HepG2 (cell line): Measurements from ENCODE around the gene IL6ST. TPM values are rescaled to one million over a fixed set of nuclear protein-coding genes. Genes with fewer than 3 reads are reported as not detected.

ENCODE experiments used
- CAMTA2 ChIP-seq: sonication (generic); formaldehyde crosslinking; IDR thresholded peaks from 2 replicates; pipeline ENCODE4 v1.4.0; 2020; ENCODE audit warnings: mild to moderate bottlenecking, missing genetic modification reagents, borderline replicate concordance
- MYNN ChIP-seq: sonication (generic); formaldehyde crosslinking; IDR thresholded peaks from 2 replicates; pipeline ENCODE4 v1.4.0; 2020; ENCODE audit warnings: mild to moderate bottlenecking, low read depth, missing genetic modification reagents
- PAWR ChIP-seq: sonication (generic); formaldehyde crosslinking; IDR thresholded peaks from 2 replicates; pipeline ENCODE4 v1.4.0; 2020; ENCODE audit warnings: missing genetic modification reagents, mild to moderate bottlenecking, borderline replicate concordance
- SIN3B ChIP-seq: fragments of 150-350 bp; IDR thresholded peaks from 2 replicates; pipeline ENCODE4 v1.6.1; 2014; ENCODE audit warnings: low read length
- SNRNP70 ChIP-seq: fragments of 200-400 bp; formaldehyde crosslinking; IDR thresholded peaks from 2 replicates; pipeline ENCODE4 v1.6.1; 2017; ENCODE audit warnings: mild to moderate bottlenecking, low read depth, low read length, moderate library complexity
- SOX5 ChIP-seq: IDR thresholded peaks from 2 replicates; pipeline ENCODE4 v1.6.1; 2016; ENCODE audit warnings: borderline replicate concordance
- ZBTB42 ChIP-seq: sonication (generic); formaldehyde crosslinking; IDR thresholded peaks from 2 replicates; pipeline ENCODE4 v1.5.0; 2020; ENCODE audit warnings: mild to moderate bottlenecking, missing genetic modification reagents
- ZFX ChIP-seq: sonication (generic); formaldehyde crosslinking; IDR thresholded peaks from 2 replicates; pipeline ENCODE4 v1.4.0; 2020; ENCODE audit warnings: mild to moderate bottlenecking, low read depth, missing genetic modification reagents, moderate library complexity
- ZNF326 ChIP-seq: sonication (generic); formaldehyde crosslinking; IDR thresholded peaks from 2 replicates; pipeline ENCODE4 v1.4.0; 2020; ENCODE audit warnings: missing genetic modification reagents, borderline replicate concordance
- ZNF547 ChIP-seq: sonication (generic); formaldehyde crosslinking; IDR thresholded peaks from 2 replicates; pipeline ENCODE4 v1.5.1; 2020; ENCODE audit warnings: mild to moderate bottlenecking, missing genetic modification reagents
- ZSCAN9 ChIP-seq: IDR thresholded peaks from 2 replicates; pipeline ENCODE4 v1.6.1; 2016; ENCODE audit warnings: borderline replicate concordance
- polyA plus RNA-seq, 8 experiments: library from polyadenylated mRNA; depleted of rRNA in 3 of 8; stranded (reverse) in 7 of 8; unstranded in 1 of 8; fragments of >200 nt; fragmentation: Illumina TruSeq in 4 of 8; extraction: Trizol in 4 of 8; gene quantifications; 2 replicates each; pipeline versions ENCODE4 v1.2.1 to v1.2.3, GENCODE V29; 2011 to 2016; ENCODE audit warnings: low read depth in 4 of 8, missing spikeins in 1 of 8, mixed read lengths in 1 of 8; ENCODE audit not compliant: insufficient read depth in 1 of 8
- total RNA-seq, 5 experiments: library from RNA; depleted of rRNA; stranded (reverse); fragments of >200 nt; fragmentation: Illumina TruSeq; extraction: Trizol; gene quantifications; 2 replicates each; pipeline ENCODE4 v1.2.3, GENCODE V29; 2016; ENCODE audit warnings: low read depth in 1 of 5
- TF ChIP-seq, protein P1 (sequence below): sonication (generic); formaldehyde crosslinking; IDR thresholded peaks from 2 replicates; pipeline ENCODE4 v1.8.0; 2022; ENCODE audit warnings: missing genetic modification reagents, mild to moderate bottlenecking, moderate library complexity, borderline replicate concordance
- TF ChIP-seq, protein P2 (sequence below): sonication (generic); formaldehyde crosslinking; IDR thresholded peaks from 2 replicates; pipeline ENCODE4 v1.9.0; 2021; ENCODE audit warnings: missing genetic modification reagents, borderline replicate concordance
- TF ChIP-seq, protein P3 (sequence below): sonication (generic); formaldehyde crosslinking; IDR thresholded peaks from 2 replicates; pipeline ENCODE4 v1.4.0; 2020; ENCODE audit warnings: missing genetic modification reagents
- TF ChIP-seq, protein P4 (sequence below): sonication (generic); formaldehyde crosslinking; IDR thresholded peaks from 2 replicates; pipeline ENCODE4 v1.5.0; 2020; ENCODE audit warnings: missing genetic modification reagents
- TF ChIP-seq, protein P5 (sequence below): IDR thresholded peaks from 2 replicates; pipeline ENCODE4 v1.6.1; 2016; ENCODE audit warnings: low read depth, missing genetic modification reagents, missing compliant biosample characterization

Gene IL6ST
- total and polyA plus RNA-seq, 2 of the 13 experiments (the other 11 are each of a cell fraction or from before 2014, with no cell fraction given): 66.6 to 166 TPM

DNA sequence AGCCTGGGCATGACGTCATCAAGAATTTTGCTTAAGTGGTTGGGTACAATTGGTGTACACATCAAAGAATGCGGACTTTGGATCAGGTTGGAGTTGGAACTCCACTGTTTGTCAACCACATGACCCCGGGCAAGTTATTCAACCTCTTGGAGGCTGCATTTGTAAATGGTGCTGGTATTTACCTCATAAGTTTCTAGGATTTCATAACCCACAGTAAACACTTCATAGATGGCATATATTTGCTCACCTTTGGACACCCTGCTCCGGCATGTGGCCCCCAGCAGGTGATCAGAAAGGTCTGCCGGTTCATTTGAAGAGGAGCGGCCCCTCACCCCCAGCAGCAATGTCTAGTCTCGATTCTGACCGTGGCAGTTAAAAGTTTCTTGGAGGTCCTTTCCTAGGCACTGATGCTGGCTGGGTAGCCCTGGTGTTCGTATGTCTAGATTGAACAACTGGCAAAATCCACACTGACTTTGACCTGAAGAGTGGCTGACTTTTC lies 60.6 kb downstream of the IL6ST start (continued):
- TF ChIP-seq, protein P1, sequence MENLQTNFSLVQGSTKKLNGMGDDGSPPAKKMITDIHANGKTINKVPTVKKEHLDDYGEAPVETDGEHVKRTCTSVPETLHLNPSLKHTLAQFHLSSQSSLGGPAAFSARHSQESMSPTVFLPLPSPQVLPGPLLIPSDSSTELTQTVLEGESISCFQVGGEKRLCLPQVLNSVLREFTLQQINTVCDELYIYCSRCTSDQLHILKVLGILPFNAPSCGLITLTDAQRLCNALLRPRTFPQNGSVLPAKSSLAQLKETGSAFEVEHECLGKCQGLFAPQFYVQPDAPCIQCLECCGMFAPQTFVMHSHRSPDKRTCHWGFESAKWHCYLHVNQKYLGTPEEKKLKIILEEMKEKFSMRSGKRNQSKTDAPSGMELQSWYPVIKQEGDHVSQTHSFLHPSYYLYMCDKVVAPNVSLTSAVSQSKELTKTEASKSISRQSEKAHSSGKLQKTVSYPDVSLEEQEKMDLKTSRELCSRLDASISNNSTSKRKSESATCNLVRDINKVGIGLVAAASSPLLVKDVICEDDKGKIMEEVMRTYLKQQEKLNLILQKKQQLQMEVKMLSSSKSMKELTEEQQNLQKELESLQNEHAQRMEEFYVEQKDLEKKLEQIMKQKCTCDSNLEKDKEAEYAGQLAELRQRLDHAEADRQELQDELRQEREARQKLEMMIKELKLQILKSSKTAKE (CRISPR knock-in tag): peak; percentile 98
- TF ChIP-seq PAWR: no peak
- TF ChIP-seq SIN3B: 0 out of 2 replicates have a peak, but pooled peaks have one; percentile 24
- TF ChIP-seq ZFX: no peak
- TF ChIP-seq, protein P2, sequence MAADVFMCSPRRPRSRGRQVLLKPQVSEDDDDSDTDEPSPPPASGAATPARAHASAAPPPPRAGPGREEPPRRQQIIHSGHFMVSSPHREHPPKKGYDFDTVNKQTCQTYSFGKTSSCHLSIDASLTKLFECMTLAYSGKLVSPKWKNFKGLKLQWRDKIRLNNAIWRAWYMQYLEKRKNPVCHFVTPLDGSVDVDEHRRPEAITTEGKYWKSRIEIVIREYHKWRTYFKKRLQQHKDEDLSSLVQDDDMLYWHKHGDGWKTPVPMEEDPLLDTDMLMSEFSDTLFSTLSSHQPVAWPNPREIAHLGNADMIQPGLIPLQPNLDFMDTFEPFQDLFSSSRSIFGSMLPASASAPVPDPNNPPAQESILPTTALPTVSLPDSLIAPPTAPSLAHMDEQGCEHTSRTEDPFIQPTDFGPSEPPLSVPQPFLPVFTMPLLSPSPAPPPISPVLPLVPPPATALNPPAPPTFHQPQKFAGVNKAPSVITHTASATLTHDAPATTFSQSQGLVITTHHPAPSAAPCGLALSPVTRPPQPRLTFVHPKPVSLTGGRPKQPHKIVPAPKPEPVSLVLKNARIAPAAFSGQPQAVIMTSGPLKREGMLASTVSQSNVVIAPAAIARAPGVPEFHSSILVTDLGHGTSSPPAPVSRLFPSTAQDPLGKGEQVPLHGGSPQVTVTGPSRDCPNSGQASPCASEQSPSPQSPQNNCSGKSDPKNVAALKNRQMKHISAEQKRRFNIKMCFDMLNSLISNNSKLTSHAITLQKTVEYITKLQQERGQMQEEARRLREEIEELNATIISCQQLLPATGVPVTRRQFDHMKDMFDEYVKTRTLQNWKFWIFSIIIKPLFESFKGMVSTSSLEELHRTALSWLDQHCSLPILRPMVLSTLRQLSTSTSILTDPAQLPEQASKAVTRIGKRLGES (CRISPR knock-in tag): peak; percentile 57
- peak; percentile 94 for TF ChIP-seq SOX5
- TF ChIP-seq SNRNP70: no peak
- TF ChIP-seq, protein P3, sequence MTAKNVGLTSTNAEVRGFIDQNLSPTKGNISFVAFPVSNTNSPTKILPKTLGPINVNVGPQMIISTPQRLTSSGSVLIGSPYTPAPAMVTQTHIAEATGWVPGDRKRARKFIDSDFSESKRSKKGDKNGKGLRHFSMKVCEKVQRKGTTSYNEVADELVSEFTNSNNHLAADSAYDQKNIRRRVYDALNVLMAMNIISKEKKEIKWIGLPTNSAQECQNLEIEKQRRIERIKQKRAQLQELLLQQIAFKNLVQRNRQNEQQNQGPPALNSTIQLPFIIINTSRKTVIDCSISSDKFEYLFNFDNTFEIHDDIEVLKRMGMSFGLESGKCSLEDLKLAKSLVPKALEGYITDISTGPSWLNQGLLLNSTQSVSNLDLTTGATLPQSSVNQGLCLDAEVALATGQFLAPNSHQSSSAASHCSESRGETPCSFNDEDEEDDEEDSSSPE (CRISPR knock-in tag): no peak; the same call in 1 of the 2 replicates
- TF ChIP-seq, protein P4, sequence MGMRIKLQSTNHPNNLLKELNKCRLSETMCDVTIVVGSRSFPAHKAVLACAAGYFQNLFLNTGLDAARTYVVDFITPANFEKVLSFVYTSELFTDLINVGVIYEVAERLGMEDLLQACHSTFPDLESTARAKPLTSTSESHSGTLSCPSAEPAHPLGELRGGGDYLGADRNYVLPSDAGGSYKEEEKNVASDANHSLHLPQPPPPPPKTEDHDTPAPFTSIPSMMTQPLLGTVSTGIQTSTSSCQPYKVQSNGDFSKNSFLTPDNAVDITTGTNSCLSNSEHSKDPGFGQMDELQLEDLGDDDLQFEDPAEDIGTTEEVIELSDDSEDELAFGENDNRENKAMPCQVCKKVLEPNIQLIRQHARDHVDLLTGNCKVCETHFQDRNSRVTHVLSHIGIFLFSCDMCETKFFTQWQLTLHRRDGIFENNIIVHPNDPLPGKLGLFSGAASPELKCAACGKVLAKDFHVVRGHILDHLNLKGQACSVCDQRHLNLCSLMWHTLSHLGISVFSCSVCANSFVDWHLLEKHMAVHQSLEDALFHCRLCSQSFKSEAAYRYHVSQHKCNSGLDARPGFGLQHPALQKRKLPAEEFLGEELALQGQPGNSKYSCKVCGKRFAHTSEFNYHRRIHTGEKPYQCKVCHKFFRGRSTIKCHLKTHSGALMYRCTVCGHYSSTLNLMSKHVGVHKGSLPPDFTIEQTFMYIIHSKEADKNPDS (CRISPR knock-in tag): no peak
- no peak for TF ChIP-seq ZNF326 (CRISPR knock-in tag)
- peak; percentile 86 for TF ChIP-seq ZSCAN9
- no peak for TF ChIP-seq CAMTA2 (CRISPR knock-in tag)
- TF ChIP-seq ZBTB42 (CRISPR knock-in tag): no peak
- TF ChIP-seq ZNF547: peak; percentile 76
- TF ChIP-seq, protein P5, sequence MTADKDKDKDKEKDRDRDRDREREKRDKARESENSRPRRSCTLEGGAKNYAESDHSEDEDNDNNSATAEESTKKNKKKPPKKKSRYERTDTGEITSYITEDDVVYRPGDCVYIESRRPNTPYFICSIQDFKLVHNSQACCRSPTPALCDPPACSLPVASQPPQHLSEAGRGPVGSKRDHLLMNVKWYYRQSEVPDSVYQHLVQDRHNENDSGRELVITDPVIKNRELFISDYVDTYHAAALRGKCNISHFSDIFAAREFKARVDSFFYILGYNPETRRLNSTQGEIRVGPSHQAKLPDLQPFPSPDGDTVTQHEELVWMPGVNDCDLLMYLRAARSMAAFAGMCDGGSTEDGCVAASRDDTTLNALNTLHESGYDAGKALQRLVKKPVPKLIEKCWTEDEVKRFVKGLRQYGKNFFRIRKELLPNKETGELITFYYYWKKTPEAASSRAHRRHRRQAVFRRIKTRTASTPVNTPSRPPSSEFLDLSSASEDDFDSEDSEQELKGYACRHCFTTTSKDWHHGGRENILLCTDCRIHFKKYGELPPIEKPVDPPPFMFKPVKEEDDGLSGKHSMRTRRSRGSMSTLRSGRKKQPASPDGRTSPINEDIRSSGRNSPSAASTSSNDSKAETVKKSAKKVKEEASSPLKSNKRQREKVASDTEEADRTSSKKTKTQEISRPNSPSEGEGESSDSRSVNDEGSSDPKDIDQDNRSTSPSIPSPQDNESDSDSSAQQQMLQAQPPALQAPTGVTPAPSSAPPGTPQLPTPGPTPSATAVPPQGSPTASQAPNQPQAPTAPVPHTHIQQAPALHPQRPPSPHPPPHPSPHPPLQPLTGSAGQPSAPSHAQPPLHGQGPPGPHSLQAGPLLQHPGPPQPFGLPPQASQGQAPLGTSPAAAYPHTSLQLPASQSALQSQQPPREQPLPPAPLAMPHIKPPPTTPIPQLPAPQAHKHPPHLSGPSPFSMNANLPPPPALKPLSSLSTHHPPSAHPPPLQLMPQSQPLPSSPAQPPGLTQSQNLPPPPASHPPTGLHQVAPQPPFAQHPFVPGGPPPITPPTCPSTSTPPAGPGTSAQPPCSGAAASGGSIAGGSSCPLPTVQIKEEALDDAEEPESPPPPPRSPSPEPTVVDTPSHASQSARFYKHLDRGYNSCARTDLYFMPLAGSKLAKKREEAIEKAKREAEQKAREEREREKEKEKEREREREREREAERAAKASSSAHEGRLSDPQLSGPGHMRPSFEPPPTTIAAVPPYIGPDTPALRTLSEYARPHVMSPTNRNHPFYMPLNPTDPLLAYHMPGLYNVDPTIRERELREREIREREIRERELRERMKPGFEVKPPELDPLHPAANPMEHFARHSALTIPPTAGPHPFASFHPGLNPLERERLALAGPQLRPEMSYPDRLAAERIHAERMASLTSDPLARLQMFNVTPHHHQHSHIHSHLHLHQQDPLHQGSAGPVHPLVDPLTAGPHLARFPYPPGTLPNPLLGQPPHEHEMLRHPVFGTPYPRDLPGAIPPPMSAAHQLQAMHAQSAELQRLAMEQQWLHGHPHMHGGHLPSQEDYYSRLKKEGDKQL (CRISPR knock-in tag): peak; percentile 97
- TF ChIP-seq MYNN (CRISPR knock-in tag): no peak
